ENCODE data around the gene CTR9.
"Not testable (repeated sequence)": the region's sequence is repeated elsewhere in the genome, so short reads cannot be mapped to it uniquely, and the experiment has no call there.

Gene CTR9

GRCh38 chr11:10822491-10822890, 71.4 kb downstream of the CTR9 start:
- not testable (repeated sequence) for DNase-seq (ENCODE audit: low read depth in 3 of 3)

GRCh38 chr11:10823152-10823579, 72.1 kb downstream of the CTR9 start:
- no peak for DNase-seq (ENCODE audit: low read depth in 3 of 3)

- DNase-seq (ENCODE audit: low read depth in 3 of 3): no peak
These were observed 73.8 kb downstream of the CTR9 start for GRCh38 chr11:10824888-10825287.

- no peak for DNase-seq (ENCODE audit: low read depth in 3 of 3)
These were observed 77.4 kb downstream of the CTR9 start for GRCh38 chr11:10828402-10828801.

GRCh38 chr11:10829139-10829538, 78.1 kb downstream of the CTR9 start:
- no peak for DNase-seq (ENCODE audit: low read depth in 3 of 3)

All from stimulated activated CD4-positive, alpha-beta T cell treated with anti-CD3 and anti-CD28 coated beads, TNF-alpha, amount 100 ng/mL, for 4 hours (primary cell).